ENCODE measurements around the gene GPR83.
"Not testable (repeated sequence)": the region's sequence is repeated elsewhere in the genome, so short reads cannot be mapped to it uniquely, and the experiment has no call there.

Gene GPR83

DNA sequence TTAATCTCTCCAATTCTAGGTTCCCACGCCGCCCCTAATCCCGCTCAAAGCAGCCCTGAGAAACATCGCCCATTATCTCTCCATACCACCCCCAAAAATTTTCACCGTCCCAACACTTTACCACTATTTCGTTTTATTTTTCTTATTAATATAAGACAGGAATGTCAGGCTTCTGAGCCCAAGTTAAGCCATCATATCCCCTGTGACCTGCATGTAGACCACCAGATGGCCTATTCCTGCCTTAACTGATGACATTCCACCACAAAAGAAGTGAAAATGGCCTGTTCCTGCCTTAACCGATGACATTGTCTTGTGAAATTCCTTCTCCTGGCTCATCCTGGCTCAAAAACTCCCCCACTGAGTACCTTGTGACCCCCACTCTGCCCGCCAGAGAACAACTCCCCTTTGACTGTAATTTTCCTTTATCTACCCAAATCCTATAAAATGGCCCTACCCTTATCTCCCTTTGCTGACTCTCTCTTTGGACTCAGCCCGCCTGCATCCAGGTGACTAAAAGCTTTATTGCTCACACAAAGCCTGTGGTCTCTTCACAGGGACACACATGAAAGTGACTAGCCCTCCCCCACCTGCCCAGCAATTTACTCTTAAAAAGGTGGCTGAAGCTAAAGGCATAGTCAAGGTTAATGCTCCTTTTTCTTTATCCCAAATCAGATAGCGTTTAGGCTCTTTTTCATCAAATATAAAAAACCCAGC lies 50.2 kb downstream of the GPR83 start:
- DNase-seq, result not testable (repeated sequence)

DNA sequence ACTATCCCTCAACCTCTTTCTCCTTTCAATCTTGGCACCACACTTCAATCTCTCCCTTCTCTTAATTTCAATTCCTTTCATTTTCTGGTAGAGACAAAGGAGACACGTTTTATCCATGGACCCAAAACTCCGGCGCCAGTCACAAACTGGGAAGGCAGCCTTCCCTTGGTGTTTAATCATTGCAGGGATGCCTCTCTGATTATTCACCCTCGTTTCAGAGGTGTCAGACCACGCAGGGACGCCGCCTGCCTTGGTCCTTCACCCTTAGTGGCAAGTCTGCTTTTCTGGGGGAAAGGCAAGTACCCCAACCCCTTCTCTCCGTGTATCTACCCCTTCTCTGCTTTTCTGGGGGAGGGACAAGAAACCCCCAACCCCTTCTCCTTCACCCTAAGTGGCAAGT lies 54.9 kb downstream of the GPR83 start:
- not testable (repeated sequence) for DNase-seq

DNA sequence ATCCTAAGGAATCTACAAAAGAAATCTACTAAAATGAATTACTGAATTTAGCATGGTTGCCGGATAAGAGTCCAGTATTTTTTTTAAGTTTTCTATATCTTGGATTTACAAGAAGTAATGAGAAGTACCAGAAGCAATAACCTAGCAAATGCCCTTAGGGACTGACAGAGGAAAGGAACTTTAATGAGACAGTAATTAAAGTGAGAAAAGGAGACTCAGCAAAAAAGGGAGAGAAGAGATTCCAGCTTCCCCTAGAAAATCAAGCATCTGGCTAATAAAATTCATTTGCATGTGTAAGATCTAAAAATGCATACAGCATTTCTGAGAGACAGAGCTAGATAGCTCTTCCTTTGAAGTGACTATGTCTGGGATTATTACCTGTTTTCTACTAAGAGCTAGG lies 57.7 kb downstream of the GPR83 start:
- DNase-seq, result no peak

DNA sequence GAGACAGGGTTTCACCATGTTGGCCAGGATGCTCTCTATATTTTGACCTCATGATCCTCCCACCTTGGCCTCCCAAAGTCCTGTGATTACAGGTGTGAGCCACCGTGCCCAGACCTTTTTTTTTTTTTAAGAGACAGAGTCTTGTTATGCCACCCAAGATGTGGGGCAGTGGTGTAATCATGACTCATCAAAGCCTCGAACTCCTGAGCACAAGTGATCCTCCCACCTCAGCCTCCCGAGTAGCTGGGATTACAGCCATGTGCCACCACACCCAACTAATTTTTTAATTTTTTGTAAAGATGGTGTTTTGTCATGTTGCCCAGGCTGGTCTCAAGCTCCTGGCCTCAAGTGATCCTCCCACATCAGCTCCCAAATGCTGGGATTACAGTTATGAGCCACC lies 59.0 kb downstream of the GPR83 start:
- DNase-seq, result no peak

DNA sequence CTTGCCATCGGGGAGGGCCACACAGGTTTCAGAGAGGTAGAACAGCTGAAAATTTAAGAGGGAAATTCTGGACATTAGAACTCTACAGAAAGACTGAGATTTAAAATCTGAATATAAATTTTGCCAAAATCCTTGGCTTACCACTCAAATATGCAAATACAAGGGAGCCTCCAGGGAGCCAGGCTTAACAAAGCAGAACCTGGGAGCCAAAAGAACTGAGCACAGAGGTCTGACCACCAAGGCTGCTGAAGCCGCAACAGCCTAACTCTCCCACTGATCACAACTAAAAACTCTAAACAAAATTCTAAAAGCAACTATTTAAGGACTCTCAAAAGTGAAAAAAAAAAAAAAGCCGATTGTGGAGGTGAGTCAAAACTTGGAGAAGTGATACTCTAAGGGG lies 62.6 kb downstream of the GPR83 start:
- no peak for DNase-seq

DNA sequence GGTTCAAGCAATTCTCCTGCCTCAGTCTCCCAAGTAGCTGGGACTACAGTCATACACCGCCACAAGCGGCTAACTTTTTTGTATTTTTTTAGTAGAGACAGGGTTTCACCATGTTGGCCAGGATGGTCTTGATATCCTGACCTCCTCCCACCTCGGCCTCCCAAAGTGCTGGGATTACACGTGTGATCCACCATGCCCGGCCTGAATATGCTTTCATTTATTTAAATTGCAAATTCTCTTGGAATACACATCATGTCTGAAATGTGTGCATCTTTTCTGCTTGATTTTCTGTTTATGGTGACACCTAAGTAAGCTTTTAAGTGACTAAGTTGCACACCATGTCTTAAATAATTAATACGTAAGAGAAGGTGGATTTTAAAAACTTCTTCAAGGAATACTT lies 65.2 kb downstream of the GPR83 start:
- DNase-seq, result no peak

DNA sequence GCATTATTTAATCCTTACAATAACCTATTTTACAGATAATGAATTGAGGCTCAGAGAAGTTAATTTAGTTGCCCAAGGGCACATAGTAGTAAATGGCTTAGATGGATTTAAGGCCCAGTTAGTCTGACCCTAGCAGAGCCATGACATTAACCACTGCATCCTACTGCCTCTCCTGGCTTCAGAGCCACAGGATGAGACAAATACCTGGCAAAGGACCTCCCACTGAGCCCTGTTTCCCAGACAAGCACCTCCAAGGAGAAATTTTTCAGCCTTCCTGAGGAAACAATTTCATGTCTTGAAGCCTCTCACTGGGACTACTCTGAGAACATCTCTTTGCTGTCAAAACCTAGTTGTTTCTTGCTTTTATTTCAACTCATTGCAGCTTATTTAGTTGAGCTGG lies 68.4 kb downstream of the GPR83 start:
- DNase-seq, result no peak

DNA sequence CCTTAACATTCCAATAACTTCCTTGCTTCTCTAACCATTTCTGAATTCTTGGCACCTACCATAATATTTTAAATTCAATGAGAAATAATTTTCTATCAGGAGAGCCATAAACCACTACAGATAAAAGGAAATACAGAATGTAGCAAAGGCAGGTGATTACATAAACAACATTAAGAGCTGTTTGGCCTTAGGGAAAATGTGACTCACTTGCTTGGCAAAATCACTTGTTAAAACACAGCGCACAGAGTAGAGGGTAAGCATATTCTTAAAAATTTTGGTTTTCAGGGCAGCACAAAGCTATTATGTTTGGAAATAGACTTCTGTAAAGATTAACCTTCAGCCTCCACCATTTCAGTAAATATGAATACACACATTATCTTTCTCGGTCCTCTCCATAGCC lies 70.4 kb downstream of the GPR83 start:
- no peak for DNase-seq

DNA sequence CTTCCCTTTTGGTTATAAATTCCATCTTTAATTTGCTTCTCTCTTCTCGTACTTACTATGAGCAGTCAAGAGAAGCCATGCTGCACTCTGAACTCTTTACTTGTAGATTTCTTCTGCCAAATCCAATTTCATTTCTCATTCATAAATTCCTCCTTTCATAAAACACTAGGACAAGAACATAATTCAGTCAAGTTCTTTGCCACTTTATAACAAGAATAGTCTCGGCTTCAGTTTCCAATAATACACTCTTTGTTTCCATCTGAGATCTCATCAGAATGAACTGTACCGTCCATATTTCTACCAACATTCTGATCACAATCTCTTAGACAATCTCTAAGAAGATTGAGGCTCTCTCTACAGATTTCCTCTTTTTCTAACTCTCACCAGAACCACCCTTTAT lies 71.7 kb downstream of the GPR83 start:
- DNase-seq, result no peak

DNA sequence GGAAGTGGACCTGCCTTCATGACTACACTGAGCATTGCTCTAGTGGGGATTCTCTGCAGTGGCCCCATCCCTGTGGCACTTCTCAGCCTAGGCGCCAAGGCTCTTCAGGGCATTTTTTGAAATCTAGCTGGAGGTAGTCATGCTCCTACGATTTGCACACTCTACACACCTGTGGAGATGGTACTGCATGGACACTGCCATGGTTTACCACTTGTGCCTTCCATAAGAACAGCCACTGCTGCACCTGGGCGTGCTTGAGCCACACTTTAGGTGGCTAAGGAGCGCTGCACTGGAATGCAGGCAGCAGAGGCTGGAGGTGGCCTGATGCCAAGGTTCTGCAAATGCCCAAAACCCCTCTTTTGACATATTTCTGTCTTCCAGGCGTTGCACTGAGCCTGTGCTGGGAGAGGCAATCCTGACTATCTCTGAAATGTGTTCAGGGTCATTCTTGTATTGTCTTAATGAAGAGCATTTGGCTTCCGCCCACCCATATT lies 72.6 kb downstream of the GPR83 start:
- no peak for DNase-seq
